ENCODE results near the gene RPS19BP1. TPM values are rescaled to one million over a fixed set of nuclear protein-coding genes. Genes with fewer than 3 reads are reported as not detected.
"Not testable (repeated sequence)": the region's sequence is repeated elsewhere in the genome, so short reads cannot be mapped to it uniquely, and the experiment has no call there.

The RPS19BP1 gene
- total RNA-seq, 1 donor from 2014 or later: 59.0 TPM

GRCh38 chr22:39519681-39520225 lies 12.8 kb downstream of the RPS19BP1 start:
- DNase-seq: peak; percentile 98
- ATAC-seq (ENCODE audit: poor library complexity): peak; percentile 92
- intact Hi-C loops (cut with DNase I): loop anchor here (10.0 kb wide), 2 partner anchors 175 to 345 kb away; partner anchors contain the start of gene SYNGR1

DNA sequence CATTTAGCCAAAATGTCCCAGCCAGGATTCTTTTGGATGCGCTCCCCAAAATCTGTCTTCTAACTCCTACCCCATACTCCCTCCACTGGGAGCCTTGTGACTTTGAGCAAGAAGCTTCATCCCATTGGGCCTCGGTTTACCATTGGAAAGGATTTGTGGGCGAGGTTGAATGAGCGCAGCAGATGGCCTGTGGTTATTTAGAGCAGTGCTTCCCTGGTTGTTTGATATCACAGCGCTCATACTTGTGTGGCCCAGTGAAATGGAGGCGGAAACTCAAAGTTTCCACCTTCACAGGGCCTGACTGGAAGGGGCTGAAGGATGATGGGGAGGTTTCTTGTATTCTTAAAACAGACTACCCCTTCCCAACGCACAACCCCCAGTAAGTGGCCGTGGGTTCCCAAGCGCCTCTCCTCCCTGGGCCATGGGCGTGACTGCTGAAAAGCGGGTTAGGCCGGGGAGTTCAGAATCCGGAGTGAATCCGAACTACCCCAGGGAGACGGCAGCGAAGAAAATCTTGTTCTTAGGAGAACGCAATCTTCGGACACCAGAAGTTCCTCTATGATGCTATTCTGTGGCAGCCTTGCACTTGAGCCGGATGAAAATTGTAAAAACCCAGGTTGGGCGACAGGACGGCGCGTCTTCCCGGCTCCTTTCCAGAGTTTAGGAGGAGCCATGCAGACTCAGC lies 13.4 kb downstream of the RPS19BP1 start:
- ATAC-seq (ENCODE audit: poor library complexity) (no peak), DNase-seq (no peak)
- intact Hi-C loops (cut with DNase I): no loop called here

- no peak for ATAC-seq (ENCODE audit: poor library complexity)
- peak; percentile 26 for DNase-seq
- intact Hi-C loops (cut with DNase I): no loop called here
Observed at GRCh38 chr22:39518144-39518786, 14.3 kb downstream of the RPS19BP1 start.

GRCh38 chr22:39517470-39517869 lies 15.1 kb downstream of the RPS19BP1 start:
- DNase-seq (no peak), ATAC-seq (ENCODE audit: poor library complexity) (no peak)
- intact Hi-C loops (cut with DNase I): no loop called here

GRCh38 chr22:39515266-39516050 lies 17.1 kb downstream of the RPS19BP1 start:
- intact Hi-C loops (cut with DNase I): no loop called here
- DNase-seq (no peak), ATAC-seq (ENCODE audit: poor library complexity) (no peak)

- intact Hi-C loops (cut with DNase I): no loop called here
- peak; percentile 76 for DNase-seq
- peak; percentile 35 for ATAC-seq (ENCODE audit: poor library complexity)
Observed at GRCh38 chr22:39514373-39514973, 18.1 kb downstream of the RPS19BP1 start.

DNA sequence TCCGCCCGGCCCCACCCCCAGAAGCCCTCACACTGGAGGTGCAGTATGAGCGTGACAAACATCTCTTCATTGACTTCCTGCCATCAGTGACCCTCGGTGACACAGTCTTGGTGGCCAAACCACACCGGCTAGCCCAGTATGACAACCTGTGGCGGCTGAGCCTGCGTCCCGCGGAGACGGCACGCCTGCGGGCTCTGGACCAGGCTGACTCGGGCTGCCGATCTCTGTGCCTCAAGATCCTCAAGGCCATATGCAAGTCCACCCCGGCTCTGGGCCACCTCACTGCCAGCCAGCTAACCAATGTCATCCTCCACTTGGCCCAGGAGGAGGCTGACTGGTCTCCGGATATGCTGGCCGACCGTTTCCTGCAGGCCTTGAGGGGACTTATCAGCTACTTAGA lies 18.8 kb downstream of the RPS19BP1 start:
- intact Hi-C loops (cut with DNase I): no loop called here
- ATAC-seq (ENCODE audit: poor library complexity) (peak; percentile 18), DNase-seq (peak; percentile 37)

GRCh38 chr22:39512026-39512425 lies 20.5 kb downstream of the RPS19BP1 start:
- ATAC-seq (ENCODE audit: poor library complexity) (no peak), DNase-seq (peak; percentile 39)
- intact Hi-C loops (cut with DNase I): no loop called here

- ATAC-seq (ENCODE audit: poor library complexity) (no peak), DNase-seq (peak; percentile 31)
- intact Hi-C loops (cut with DNase I): no loop called here
Observed at GRCh38 chr22:39511226-39511625, 21.3 kb downstream of the RPS19BP1 start.

DNA sequence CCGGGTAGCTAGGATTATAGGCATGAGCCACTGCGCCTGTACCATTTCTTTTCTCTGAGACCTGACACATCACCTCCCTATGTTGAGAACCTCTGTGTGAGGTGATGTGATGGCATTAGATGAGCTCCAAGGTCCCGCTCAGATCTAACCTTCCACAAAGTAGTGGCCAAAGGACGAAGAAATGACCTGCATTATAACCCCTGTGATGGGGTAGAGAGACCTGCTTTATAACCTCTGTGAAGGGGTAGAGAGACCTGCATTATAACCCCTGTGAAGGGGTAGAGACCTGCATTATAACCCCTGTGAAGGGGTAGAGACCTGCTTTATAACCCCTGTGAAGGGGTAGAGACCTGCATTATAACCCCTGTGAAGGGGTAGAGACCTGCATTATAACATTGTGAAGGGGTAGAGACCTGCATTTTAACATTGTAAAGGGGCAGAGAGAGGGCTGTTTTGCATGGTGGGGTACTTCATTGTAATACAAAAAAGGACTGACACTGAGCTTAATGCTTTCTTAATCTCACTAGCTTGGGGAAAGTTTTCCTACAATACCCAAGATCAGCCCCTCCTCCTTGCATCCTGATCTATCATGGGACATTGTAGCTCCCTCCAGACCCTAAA lies 21.9 kb downstream of the RPS19BP1 start:
- no peak for ATAC-seq (ENCODE audit: poor library complexity)
- no peak for DNase-seq
- intact Hi-C loops (cut with DNase I): no loop called here

DNA sequence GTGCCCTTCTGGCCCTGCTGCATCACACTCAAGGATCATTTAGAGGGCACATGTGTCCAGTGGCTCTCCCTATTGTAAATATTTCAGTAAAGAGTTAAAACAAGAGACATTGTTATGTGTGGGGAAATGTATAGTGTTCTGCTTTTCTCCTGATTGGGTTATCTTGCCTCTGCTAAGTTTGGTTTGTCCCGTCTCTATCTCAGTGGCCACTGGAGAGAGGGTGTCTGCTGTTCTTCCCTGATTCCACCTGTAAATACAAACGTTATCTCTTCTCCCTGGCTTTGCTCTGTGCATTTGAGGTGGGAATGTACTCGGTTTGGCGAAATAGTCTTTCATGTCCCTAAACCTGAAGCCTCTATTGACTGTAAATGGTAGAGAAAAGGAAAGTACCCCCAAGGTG lies 24.2 kb downstream of the RPS19BP1 start:
- intact Hi-C loops (cut with DNase I): no loop called here
- DNase-seq (no peak), ATAC-seq (ENCODE audit: poor library complexity) (no peak)

DNA sequence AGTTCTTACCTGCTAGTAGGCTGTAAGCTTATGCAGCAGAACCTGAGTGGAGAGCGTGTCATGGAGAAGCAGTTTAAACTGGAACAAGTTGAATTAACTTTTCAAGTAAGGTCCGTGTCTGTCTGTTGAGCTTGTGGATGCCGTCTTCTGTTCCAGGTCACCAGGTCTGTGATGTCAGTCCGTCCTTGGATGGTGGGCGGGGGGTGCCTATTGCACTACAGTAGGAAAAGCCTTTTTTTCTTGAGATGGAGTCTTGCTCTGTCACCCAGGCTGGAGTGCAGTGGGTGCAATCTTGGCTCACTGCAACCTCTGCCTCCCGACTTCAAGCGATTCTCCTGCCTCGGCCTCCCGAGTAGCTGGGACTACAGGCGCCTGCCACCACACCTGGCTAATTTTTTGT lies 25.5 kb downstream of the RPS19BP1 start:
- DNase-seq: not testable (repeated sequence)

GRCh38 chr22:39504071-39504470 lies 28.5 kb downstream of the RPS19BP1 start:
- ATAC-seq (ENCODE audit: poor library complexity) (no peak), DNase-seq (no peak)
- intact Hi-C loops (cut with DNase I): no loop called here

More for the DNA sequence above, 25.5 kb downstream of the RPS19BP1 start:
- intact Hi-C loops (cut with DNase I); ATAC-seq (ENCODE audit: poor library complexity): not testable (repeated sequence)

DNA sequence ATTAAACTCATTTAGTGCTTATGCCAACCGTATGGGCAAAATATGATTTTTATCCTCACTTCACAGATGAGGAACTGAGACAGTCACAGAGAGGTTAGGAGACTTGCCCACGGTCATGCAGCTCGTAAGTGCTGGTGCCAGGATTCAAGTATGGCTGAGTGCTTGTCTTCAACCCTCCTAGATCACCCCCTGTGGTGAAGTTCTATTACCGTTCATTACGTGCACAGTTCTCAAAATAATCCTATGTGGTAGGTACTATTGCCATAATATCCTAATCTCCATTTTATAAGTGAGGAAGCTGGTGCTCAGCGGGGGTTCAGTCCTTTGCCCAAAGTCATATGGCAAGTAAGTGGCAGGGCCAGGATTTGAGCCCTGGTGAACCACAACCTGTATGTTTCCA lies 28.9 kb downstream of the RPS19BP1 start:
- intact Hi-C loops (cut with DNase I): no loop called here
- DNase-seq: no peak
- ATAC-seq (ENCODE audit: poor library complexity): no peak

GRCh38 chr22:39502789-39503409 lies 29.6 kb downstream of the RPS19BP1 start:
- intact Hi-C loops (cut with DNase I): no loop called here
- DNase-seq (no peak), ATAC-seq (ENCODE audit: poor library complexity) (no peak)

DNA sequence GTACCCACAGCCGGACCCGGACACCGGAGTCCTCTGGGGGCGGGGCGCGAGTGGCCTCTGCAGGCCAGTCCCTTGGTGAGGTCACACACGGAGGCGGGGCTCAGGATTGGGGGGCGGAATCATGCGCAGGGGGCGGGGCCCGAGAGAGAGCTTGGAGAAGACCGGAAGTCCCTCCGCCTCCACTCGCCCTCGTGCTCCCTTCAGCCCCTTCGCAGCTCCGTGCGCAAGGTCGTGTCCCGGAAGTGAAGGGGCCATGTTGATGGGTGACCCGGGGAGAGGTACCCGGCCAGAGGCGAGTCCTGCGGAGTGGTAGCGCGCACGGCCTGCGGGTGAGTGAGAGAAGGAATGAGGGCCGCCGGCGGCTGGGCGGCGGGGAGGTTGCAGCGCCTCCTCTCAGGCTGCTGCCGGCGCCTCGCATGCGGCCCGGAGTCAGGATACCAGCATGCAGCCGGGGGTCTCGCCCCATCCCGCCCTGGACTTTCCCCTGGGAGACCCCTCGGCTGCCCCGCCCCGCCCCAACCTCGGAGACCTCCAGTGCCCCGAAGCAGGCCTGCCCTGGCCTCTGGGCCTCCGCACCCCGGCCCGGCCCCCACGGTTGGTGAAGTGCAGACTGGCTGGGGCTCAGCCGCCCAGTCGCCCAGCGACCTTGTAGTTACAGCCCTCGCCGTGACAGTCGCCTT lies 30.3 kb downstream of the RPS19BP1 start, which contains the start of gene MIEF1:
Gene MIEF1, plus strand, starts transcription at position 182 of the 680 bp plus-strand sequence. CDS start 9,005 bp downstream, outside the sequence.
- intact Hi-C loops (cut with DNase I): no loop called here
- DNase-seq: peak; percentile 99
- ATAC-seq (ENCODE audit: poor library complexity): peak; percentile 98

DNA sequence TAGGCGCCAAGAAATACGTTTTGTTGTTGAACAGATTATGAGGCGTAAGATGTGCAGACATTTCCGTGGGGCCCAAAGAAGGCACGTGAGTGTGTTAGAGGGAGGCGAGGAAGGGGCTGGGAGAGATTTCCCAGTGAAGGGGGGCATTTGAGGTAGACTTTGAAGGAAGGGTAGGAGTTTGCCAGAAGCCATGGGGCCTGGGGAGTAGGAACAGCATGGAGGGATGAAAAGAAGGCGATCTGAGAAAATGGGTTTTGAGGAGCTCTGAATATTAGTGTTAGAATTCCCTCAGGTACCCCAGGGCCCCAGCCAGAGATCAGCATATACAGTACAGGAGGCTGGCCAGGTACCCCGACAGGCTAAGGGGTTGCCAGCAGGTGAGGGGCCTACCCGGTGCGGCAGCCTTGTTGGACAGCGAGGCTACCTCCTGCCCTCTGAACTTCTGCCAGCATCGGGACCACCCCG lies 30.9 kb downstream of the RPS19BP1 start:
- intact Hi-C loops (cut with DNase I): no loop called here
- ATAC-seq (ENCODE audit: poor library complexity): no peak
- DNase-seq: no peak

All from Right ventricle myocardium superior (tissue), 1 donor.